GM23248 (cell line): ENCODE measurements around the gene MAPK8IP2. TPM values are rescaled to one million over a fixed set of nuclear protein-coding genes. Genes with fewer than 3 reads are reported as not detected.
A peak's percentile ranks its signal among the peaks of the same experiment; 100 is the strongest.

Source experiments
- DNase-seq: peaks from one replicate; pipeline ENCODE4 v3.0.0-alpha.2; 2015
- H2AFZ ChIP-seq: fragments of 200-600 bp; sonication (generic); 2 replicates; pipeline ENCODE4 v1.6.1; 2016; ENCODE audit warnings: antibody characterized with exemption
- H3F3A ChIP-seq: fragments of 200-600 bp; sonication (generic); 2 replicates; pipeline ENCODE4 v1.6.1; 2016; ENCODE audit warnings: mild to moderate bottlenecking, antibody characterized with exemption, mixed run types; ENCODE audit not compliant: insufficient read depth
- H3K27ac ChIP-seq: fragments of 200-600 bp; sonication (generic); 2 replicates; pipeline ENCODE4 v1.5.1; 2016; ENCODE audit warnings: mild to moderate bottlenecking
- H3K27me3 ChIP-seq: fragments of 200-600 bp; sonication (generic); replicated peaks from 2 replicates; pipeline ENCODE4 v1.6.1; 2016; ENCODE audit warnings: mild to moderate bottlenecking; ENCODE audit not compliant: insufficient read depth
- H3K36me3 ChIP-seq: fragments of 200-600 bp; sonication (generic); 2 replicates; pipeline ENCODE4 v1.6.1; 2016; ENCODE audit warnings: low read depth, mild to moderate bottlenecking
- H3K4me1 ChIP-seq: fragments of 200-600 bp; sonication (generic); 2 replicates; pipeline ENCODE4 v1.6.1; 2016; ENCODE audit warnings: mild to moderate bottlenecking; ENCODE audit not compliant: insufficient read depth
- H3K4me2 ChIP-seq: fragments of 200-600 bp; sonication (generic); one replicate; pipeline ENCODE4 v1.6.1; 2016; ENCODE audit warnings: mild to moderate bottlenecking; ENCODE audit not compliant: unreplicated experiment
- H3K4me3 ChIP-seq: fragments of 200-600 bp; sonication (generic); 2 replicates; pipeline ENCODE4 v1.5.1; 2016; ENCODE audit warnings: mild to moderate bottlenecking
- H3K79me2 ChIP-seq: fragments of 200-600 bp; sonication (generic); 2 replicates; pipeline ENCODE4 v1.6.1; 2016; ENCODE audit warnings: mild to moderate bottlenecking; ENCODE audit not compliant: insufficient read depth
- H3K9ac ChIP-seq: fragments of 200-600 bp; sonication (generic); 2 replicates; pipeline ENCODE4 v1.6.1; 2016; ENCODE audit warnings: mild to moderate bottlenecking
- H3K9me2 ChIP-seq: fragments of 200-600 bp; sonication (generic); 2 replicates; pipeline ENCODE4 v1.6.1; 2016; ENCODE audit warnings: mixed run types, mild to moderate bottlenecking, moderate library complexity; ENCODE audit not compliant: insufficient read depth
- H3K9me3 ChIP-seq: fragments of 200-600 bp; sonication (generic); one replicate; pipeline ENCODE4 v1.6.1; 2017; ENCODE audit warnings: low read depth
- H4K20me1 ChIP-seq: fragments of 200-600 bp; sonication (generic); 2 replicates; pipeline ENCODE4 v1.6.0; 2016; ENCODE audit not compliant: insufficient read depth
- EZH2 ChIP-seq: fragments of 200-600 bp; sonication (generic); IDR thresholded peaks from 2 replicates; pipeline ENCODE4 v1.6.1; 2018; ENCODE audit warnings: antibody characterized with exemption, mild to moderate bottlenecking; ENCODE audit not compliant: insufficient read depth, poor library complexity, severe bottlenecking
- EZH2phosphoT487 ChIP-seq: fragments of 200-600 bp; sonication (generic); IDR thresholded peaks from 2 replicates; pipeline ENCODE4 v1.6.1; 2018; ENCODE audit warnings: antibody characterized with exemption, moderate library complexity, mild to moderate bottlenecking, low read depth; ENCODE audit not compliant: insufficient read depth
- WGBS, 2 experiments: methylation state at CpG; one replicate each; pipeline ENCODE4 v1.1.6; 2015 to 2017; ENCODE audit warnings: low lambda C conversion rate in 2 of 2, low coverage in 1 of 2; ENCODE audit errors: missing lambda C conversion rate in 2 of 2; 5-methylcytosine and 5-hydroxymethylcytosine counted together
- in situ Hi-C: fragments of 300-500 bp; cut with MboI; formaldehyde crosslinking; loops from 2 replicates; pipeline ENCODE4 v1.15.0; 2020
- polyA plus RNA-seq: library from polyadenylated mRNA; unstranded; fragments of >200 nt; fragmentation: Nextera tagmentation; extraction: Ambion mirVana; gene quantifications from 2 replicates; pipeline ENCODE4 v1.2.1, GENCODE V29; 2016
- total RNA-seq: library from RNA; depleted of rRNA; stranded (reverse); fragments of >200 nt; shearing (Covaris generic); gene quantifications from 2 replicates; pipeline ENCODE4 v1.2.3, GENCODE V29; 2014

Gene MAPK8IP2
- total and polyA plus RNA-seq, 2 experiments from 2014 or later = 0.06 TPM; not detected in 1

GRCh38 chr22:50600967-50601668 is 525 bp downstream of the MAPK8IP2 start:
- H3K79me2 ChIP-seq = no peaks in the 10 kb centered on the region
- H3K9me3 ChIP-seq = no peaks in the 10 kb centered on the region
- no peaks in the 10 kb centered on the region for H3K9me2 ChIP-seq
- no peaks in the 10 kb centered on the region for H3F3A ChIP-seq
- H3K9ac ChIP-seq = no peak overlapping the region
- no peak overlapping the region for H3K4me3 ChIP-seq
- in situ Hi-C loops = no loop called here
- H3K36me3 ChIP-seq = no peaks in the 10 kb centered on the region
- peaks cover 9% of the 10 kb centered on the region for H3K27me3 ChIP-seq
- H3K4me2 ChIP-seq = no peak overlapping the region
- DNase-seq = no peak
- H3K27ac ChIP-seq = no peak overlapping the region
- no peaks in the 10 kb centered on the region for H3K4me1 ChIP-seq
- WGBS, 2 experiments = 13 to 17% methylated on average over 25 to 35 of the region's 52 CpGs
- no peak overlapping the region for H2AFZ ChIP-seq
- TF ChIP-seq EZH2 (no peak), EZH2phosphoT487 (no peak)
- no peaks in the 10 kb centered on the region for H4K20me1 ChIP-seq

- in situ Hi-C loops = no loop called here
- DNase-seq = peak; percentile 35
These were observed 1.2 kb downstream of the MAPK8IP2 start for GRCh38 chr22:50601669-50602337.

GRCh38 chr22:50602338-50602700 is 1.7 kb downstream of the MAPK8IP2 start:
- H3K36me3 ChIP-seq = no peaks in the 10 kb centered on the region
- H3K4me3 ChIP-seq = no peak overlapping the region
- H3K4me2 ChIP-seq = no peak overlapping the region
- no peak overlapping the region for H2AFZ ChIP-seq
- TF ChIP-seq EZH2 (peak; percentile 20), EZH2phosphoT487 (no peak)
- H3K9me2 ChIP-seq = no peaks in the 10 kb centered on the region
- H3K9me3 ChIP-seq = no peaks in the 10 kb centered on the region
- no peaks in the 10 kb centered on the region for H3K79me2 ChIP-seq
- in situ Hi-C loops = no loop called here
- H3K27ac ChIP-seq = no peak overlapping the region
- H3K9ac ChIP-seq = no peak overlapping the region
- no peaks in the 10 kb centered on the region for H3K4me1 ChIP-seq
- 41 to 52% methylated on average over 2 of the region's 2 CpGs for WGBS, 2 experiments
- no peaks in the 10 kb centered on the region for H4K20me1 ChIP-seq
- H3F3A ChIP-seq = no peaks in the 10 kb centered on the region
- DNase-seq = no peak
- peaks cover 9% of the 10 kb centered on the region for H3K27me3 ChIP-seq

More at GRCh38 chr22:50601669-50602337, 1.2 kb downstream of the MAPK8IP2 start:
- Histone ChIP-seq H3K79me2 (no peaks in the 10 kb centered on the region), H2AFZ (no peak overlapping the region), H3K4me1 (no peaks in the 10 kb centered on the region), H3K4me3 (no peak overlapping the region), H3K9me2 (no peaks in the 10 kb centered on the region), H3K4me2 (no peak overlapping the region), H3K9me3 (no peaks in the 10 kb centered on the region), H3K9ac (no peak overlapping the region), H3K27me3 (peaks cover 9% of the 10 kb centered on the region), H3K36me3 (no peaks in the 10 kb centered on the region), H3F3A (no peaks in the 10 kb centered on the region), H3K27ac (no peak overlapping the region), H4K20me1 (no peaks in the 10 kb centered on the region)
- TF ChIP-seq EZH2phosphoT487 (no peak), EZH2 (peak; percentile 55)
- WGBS, 2 experiments = 39 to 46% methylated on average over 12 of the region's 12 CpGs

- H3K79me2 ChIP-seq = no peaks in the 10 kb centered on the region
- TF ChIP-seq EZH2 (peak; percentile 52), EZH2phosphoT487 (no peak)
- peaks cover 9% of the 10 kb centered on the region for H3K27me3 ChIP-seq
- no peaks in the 10 kb centered on the region for H3K9me3 ChIP-seq
- no peak overlapping the region for H3K27ac ChIP-seq
- no peak overlapping the region for H3K4me2 ChIP-seq
- no peak overlapping the region for H2AFZ ChIP-seq
- no peaks in the 10 kb centered on the region for H3K36me3 ChIP-seq
- no peak for DNase-seq
- H4K20me1 ChIP-seq = no peaks in the 10 kb centered on the region
- H3K4me1 ChIP-seq = no peaks in the 10 kb centered on the region
- H3K9ac ChIP-seq = no peak overlapping the region
- H3K4me3 ChIP-seq = no peak overlapping the region
- no peaks in the 10 kb centered on the region for H3K9me2 ChIP-seq
- 22 to 23% methylated on average over 20 to 49 of the region's 70 CpGs for WGBS, 2 experiments
- no peaks in the 10 kb centered on the region for H3F3A ChIP-seq
- in situ Hi-C loops = no loop called here
These were observed 3.1 kb downstream of the MAPK8IP2 start for GRCh38 chr22:50603511-50604255.
